GM19351 (cell line): ENCODE results near the gene TEC.
A peak's percentile ranks its signal among the peaks of the same experiment; 100 is the strongest.
"Not testable (repeated sequence)": the region's sequence is repeated elsewhere in the genome, so short reads cannot be mapped to it uniquely, and the experiment has no call there.

Experiments
- ATAC-seq: cut with Tn5 transposase; IDR thresholded peaks from one replicate; pipeline ENCODE4 v1.9.1; 2021; ENCODE audit warnings: mild to moderate bottlenecking, moderate library complexity; ENCODE audit not compliant: unreplicated experiment

TEC gene

DNA sequence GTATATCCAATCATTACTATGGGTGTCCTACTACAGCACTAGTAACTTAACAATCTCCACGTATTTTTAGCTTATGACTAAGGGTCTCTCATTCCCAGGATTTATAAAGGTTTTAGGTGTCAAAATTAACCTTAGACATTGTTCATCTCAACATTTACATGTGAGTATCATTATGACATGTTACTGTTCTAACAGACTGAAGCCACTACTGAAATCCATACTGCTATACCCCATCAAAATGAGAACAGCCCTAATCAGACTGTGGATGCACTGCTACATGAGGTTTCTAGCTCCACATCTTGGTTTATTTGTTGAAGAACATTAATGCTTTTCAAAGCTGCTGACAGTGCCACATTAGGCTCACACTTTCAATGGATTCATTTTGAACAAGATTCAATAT, 100.0 kb downstream of the TEC start:
- no peak for ATAC-seq

DNA sequence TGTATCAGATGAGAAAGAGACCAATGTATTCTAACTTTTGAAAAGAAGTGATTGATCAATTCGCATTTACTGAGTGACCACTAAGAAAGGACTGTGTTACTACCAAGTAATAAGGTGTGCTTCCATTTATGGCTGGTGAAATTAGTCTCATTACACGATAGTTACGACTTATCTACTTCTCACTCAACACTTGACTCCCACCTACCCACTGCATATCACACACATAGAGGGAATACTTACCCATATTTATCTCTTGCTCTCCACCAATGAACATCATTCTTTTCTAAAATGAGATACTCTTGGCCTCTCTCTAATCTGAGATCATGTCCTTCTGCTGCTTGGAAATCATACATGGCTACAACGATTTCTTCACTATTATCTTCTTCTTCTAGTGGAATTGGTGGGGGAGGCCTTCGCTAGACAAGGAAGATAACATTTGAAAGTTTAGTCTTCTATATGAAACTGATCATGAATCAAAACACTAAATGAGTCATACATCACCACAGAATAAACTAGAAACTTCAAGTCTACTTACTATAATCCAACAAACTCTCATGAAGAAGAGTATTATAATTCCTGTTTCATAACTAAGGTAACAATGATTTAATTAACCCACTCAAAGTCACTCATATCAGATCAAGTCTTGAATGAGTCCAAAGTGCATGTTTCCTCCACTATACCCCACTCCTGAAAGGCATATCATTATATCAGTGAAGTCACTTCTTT, 101.9 kb downstream of the TEC start:
- ATAC-seq: no peak

DNA sequence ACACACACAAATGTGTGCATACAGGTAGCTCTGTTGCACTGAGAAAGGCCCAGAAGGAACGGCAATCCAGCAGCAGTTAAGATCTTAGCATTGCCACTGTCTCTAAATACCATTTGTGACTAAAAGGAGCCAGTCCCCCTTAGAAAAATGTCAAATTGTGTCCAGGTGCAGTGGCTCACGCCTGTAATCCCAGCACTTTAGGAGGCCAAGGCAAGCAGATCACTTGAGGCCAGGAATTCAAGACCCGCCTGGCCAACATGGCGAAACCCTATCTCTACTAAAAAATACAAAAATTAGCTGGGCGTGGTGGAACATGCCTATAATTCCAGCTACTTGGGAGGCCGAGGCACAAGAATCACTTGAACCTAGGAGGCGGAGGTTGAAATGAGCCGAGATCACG, 105.1 kb downstream of the TEC start:
- not testable (repeated sequence) for ATAC-seq

DNA sequence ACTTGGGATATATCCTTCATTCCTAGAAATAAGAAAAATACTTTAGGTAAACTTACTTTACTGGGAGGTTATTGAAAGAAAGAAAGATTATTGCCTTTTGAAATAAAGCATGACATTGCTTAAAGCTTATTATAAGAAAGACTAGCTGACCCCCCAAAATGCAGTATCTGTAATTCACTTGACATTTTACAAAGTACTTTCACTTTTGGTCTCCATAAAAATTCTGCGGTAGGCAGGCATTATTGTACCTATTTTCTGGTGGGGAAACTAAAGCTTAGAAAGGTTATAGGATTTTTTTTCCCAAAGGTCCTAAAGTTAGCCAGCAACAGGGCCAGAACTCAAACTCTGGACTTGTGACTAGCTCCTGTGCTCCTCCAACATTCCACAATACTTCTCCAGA, 105.9 kb downstream of the TEC start:
- no peak for ATAC-seq

DNA sequence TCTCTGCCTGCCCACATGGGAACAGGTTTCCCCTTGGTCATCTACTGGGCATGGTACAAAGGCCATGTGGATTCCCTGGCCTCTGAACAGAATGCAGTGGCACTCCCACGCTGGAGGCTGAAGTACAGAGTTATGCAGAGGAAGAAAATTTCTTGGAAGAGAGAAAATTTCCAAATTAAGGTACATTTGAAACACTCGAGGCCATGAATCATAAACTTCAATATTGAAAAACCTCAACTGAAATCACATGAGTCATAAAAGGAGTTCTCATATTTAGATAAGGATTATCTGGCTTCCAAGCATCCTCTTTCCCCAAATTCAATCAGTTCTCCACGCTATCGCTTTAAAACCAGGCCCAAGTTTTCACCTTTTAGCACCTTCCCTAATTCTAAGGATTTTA, 107.5 kb downstream of the TEC start:
- no peak for ATAC-seq

DNA sequence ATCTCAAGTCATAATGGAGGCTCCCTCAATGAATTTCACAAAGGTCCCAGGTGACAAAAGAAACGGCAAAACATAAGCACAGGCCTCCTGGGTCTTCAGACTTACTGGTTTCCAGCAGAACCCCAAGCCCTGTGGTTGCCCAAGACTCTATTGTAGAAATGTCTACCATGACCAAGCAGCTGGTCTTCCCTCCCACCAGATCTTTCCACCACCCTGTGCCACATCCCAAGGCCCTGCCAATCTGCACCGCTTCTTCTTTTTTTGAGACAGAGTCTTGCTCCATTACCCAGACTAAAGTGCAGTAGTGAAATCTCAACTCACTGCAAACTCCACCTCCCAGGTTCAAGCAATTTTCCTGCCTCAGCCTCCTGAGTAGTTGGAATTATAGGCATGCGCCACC, 112.4 kb downstream of the TEC start:
- ATAC-seq: no peak

DNA sequence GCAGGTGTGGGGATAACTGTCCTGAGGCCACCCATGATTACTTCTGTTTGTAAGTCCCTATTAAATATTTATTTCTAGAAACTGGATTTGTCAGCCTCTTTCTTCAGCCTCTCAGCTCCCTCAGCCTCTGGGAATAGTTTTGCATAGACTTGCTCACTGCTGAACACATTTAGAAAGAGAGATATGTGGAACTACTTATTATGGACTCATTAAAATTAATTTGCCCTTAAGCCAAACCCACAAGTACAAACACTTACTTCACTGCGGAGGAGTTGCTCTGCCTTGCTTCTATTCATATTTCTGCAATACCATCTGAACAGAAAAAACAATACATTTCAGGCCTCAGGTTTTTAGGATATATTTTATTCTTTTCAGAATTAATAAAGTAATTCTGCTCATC, 113.2 kb downstream of the TEC start:
- ATAC-seq: no peak

DNA sequence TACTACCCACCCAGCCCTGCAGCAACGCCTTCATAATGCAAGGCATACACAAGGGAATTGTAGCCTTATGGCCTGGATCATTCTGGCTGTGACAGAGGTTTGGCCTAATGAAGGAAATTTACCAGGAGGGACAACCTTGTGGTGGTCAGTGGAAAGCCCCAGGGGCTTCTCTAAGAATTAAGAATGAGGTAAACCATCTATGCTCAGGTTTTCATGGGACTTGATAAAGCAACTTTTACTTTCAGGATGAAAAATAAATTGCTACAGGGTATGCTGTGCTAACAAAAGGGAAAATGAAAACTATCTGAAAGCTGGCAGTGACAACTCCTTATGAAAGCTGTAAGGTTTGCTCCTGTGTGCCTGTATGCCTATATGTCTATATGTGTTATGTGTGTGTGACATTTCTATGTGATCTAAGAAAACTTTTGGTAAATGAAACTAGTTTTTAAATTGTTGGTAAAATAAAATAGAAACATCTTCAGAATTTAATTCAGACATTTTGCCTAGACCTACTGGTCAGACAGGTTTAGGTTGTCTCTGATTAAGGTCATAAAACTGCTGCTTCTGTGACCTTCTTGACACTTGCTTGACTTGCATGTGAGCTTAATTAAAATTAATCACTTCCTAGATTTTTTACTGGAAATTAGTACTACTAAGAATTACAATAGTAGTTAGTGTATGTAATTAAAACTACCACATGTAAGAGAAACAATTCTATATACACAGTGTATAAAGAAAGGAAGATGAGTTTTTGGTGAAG, 115.7 kb downstream of the TEC start:
- peak; percentile 42 for ATAC-seq

DNA sequence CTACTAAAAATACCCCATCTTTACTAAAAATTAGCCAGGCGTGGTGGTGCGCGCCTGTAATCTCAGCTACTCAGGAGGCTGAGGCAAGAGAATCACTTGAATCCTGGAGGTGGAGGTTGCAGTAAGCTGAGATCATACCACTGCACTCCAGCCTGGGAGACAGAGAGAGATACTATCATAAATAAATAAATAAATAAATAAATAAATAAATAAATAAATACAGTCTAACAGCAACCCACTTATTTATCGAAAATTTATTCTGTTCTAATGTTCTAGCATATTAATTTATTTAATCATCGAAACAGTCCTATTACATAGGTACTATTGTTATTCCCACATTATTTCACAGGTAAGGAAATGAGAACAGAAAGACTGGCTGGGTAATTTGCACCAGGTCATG, 117.4 kb downstream of the TEC start:
- ATAC-seq: no peak

DNA sequence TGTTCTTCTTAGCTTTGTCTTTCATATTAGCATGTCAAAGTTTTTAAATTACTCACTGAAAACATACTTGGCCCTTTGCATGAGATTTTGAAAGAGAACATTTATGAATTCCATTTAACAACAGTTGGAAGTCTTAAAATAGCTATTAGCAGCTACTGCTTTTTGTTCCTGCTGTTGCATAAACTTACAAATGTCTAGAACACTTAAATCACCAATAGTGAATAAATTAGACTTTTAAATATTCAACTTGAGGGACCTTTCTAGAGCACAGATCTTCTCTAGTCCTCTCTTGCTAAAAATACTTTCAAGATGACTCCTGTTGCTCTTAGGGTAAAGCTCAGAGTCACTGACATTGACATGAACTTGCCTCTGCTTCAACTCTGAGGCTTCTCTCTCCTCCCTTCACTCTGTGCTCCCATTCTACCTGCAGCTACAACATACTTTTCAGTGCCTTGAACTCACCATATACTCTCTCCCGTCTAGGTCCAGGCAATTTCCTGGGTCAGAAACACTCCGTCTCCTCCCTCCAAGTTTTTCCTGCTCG, 119.7 kb downstream of the TEC start:
- no peak for ATAC-seq

DNA sequence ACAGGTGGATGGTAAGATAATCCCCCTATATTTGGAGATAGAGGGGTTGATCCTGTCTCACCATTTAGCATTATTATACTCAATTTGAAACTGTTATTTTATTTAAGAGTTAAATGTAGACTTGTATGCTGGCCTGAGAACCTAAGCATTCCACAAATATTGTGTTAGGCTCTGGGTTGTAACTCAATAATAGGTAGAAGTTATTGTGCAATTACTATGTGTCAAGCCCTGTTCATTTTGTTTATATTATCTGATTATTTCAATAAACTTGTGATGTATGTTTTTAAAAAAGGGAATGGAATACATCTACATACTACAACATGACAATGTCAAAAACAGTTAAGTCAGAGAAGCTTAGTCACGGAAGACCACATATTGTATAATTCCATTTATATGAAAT, 122.0 kb downstream of the TEC start:
- ATAC-seq: no peak

DNA sequence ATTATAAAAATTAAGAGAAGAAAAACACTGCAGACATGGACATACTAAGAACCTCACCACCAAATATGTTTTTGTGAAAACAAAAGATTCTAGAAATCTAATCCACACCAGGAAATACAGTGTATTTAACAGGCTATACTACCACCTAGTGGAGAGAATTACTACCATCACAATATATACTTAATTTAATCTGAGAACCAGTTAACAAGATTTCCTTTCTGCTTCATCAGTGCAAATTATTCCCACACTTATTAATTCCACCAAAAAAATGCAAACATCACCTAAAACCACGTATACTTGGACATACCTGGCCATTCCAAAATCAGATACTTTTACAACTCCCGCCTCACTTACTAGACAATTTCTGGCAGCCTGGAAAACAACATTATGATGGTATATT, 128.6 kb downstream of the TEC start:
- peak; percentile 43 for ATAC-seq

DNA sequence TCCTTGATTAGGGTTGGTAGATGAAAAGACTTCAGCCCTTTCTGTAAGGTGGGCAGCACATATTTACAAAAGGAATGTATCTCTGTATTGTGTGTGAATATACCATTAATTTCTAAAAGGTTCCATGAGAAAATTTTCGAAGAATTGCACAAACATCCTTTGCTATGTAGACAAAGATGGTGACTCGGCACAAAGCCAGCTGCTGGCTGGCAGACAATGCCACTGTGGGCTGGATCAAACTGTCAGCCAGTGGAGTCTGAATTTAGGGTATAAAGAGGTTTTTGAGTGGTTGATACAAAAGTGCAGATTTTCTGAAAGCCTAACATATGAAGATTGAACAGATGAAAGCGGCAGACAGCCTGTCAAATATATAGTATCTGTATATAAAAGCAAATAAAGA, 129.9 kb downstream of the TEC start:
- ATAC-seq: no peak

DNA sequence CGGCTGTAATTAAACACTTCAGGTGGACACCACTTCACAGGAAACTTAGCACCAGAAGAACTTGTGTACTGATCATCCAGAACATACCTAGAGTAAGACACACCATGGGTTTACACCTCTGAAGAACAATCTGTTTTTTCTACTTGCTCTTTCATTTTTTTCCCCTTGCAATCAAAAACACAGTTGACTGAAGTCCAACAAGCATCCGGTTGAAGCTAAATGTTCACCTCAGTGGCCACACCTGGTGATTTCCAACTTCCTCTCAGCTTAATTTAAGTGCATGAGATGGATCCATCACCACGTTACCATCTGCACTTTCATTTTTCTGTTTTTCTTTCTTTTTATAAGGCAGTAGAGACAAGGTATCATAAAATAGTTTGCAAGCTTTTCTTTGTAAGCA, 130.7 kb downstream of the TEC start:
- peak; percentile 80 for ATAC-seq

DNA sequence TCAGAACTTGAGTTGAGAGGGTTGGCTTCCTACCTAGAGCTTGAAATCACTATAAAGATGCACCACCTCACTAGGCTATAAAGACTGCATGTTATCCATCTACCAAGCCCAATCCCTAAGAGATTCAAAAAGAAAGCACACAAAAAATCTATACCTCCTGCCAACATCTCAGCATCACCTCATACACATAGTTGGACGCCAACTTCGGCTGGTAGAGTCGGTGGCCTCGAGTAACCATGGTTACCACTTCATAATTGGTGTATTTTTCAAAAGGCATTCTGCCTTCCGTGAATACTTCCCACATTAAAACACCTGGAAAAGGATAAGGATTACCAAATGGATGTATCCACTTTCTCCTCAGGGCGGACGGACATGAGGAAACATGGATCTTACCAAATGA, 131.1 kb downstream of the TEC start:
- no peak for ATAC-seq

DNA sequence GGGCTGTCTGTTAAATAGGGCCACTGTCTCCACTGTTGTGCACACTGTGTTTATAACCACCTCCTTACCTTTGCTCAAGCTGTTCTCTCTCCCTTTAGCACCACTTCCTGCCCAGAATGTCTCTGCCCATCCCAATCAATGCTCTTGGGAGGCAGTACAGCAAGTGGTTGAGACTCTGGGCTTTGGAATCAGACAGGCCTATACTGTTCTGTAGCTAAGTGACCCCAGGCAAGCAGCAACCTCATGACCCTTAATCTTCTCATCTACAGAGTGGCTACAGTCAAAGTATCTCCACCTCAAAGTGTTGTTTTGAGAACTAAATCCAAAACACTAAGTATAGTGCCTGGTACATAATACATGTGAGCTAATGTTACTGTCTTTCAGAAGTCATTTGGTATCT, 131.8 kb downstream of the TEC start:
- ATAC-seq: no peak

DNA sequence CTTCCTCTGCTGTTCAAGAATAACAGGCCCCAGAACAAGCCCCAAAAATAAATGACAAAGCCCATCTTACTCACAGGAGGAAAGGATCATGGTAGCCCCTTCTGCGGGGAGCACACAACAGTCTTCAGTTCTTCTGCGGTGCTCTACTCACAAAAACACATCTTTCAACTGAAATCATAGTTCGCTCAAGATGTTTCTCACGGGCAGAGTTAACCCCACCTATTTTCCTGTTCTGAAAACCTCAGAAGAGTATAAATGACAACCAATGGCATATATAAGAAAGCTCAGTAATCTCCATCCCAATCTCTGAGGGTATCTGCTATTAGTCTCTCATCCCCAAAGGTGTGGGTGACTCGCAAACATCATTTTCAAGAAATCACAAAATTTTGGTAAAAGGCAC, 135.6 kb downstream of the TEC start, which contains the start of gene TXK:
TSS of gene TXK (minus strand) at position 170 of the 400 bp plus-strand sequence. CDS start at position 90, 80 bp downstream.
- no peak for ATAC-seq

DNA sequence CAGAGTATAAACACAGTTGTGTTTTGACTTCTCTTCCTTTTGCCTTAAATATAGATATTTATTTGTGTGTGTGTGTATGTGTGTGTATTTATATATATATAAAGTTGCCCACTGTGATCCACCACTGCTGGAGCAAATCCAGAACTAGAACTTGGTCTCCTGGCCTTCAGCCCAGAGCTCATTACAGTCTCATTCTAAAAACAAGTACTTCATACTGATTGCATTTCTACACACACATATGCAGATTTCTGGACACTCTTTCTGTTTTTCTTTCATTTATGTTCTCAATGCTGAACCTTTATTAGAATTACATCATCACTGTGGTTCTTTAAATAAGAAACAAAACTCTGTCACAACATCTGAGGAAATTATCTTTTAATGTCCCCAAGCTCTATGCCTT, 136.0 kb downstream of the TEC start:
- no peak for ATAC-seq

DNA sequence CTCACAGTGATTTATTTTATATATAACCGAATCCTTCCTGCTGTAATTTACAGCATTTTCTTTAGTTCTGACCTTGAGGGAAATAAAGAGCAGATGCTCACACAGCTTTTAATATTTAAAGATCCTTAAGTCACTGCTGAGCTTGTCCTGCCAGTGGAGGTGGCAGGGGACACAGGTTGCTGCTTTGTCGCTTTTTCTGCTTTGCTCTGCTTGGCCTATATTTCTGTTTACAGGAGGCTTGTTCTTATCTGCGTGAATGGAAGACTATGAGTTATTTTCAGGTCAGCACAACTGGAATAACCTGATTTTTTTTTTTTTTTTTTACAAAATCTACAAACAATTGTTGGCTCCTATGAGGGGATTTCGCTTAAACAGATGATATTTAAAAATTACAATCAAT, 137.9 kb downstream of the TEC start:
- ATAC-seq: no peak

DNA sequence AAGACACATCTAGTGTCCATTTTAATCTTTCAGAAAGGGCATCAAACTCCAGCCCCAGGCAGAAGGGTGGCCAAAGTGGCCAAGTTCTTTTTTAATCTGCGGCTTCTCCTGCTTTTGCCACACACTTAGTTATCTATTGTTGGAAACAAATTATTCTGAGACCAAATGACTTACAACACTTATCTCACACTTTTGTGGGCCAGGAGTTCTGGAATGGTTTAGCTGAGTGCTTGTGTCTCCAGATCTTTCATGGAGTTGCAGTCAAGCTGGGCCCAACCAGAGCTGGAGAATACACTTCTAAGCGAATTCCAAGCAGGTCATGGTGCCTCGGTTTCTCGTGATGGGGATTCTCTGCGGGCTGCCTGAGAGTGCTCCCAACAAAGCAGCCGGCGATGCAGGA, 139.5 kb downstream of the TEC start:
- no peak for ATAC-seq

DNA sequence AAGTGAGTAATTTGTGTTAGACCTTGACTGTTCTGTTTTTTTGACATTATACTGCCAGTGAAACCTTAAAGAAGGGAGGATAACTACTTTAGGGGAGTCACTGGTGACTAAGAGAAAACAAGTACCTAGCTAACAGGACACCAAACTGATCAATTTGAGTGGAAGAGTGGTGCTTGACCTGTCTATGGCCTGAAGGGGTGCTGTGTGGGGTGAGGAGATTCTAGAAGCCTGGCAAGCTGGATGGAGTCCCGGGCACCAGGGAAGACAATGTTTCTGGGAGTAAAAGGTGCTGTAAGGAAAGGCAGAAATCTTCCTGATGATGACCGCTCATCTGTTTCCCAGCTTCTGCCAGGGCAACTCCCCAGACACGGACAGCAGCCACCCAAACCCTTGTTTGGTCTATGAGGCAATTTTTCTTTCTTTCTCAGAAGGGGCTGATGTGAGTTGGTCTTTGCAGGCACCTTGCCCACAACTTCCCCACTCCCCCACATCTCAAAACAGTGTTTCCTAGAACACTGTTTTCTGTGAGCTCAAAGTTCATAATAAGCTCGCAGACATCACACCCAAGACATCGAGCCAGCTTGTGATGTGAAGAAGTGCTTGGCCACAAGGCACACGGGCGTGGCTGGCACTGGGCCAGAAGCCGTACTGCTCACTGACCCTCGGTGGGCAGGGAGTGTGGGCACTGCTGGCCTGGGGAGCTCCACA, 140.2 kb downstream of the TEC start:
- peak; percentile 35 for ATAC-seq
